GM12892 (cell line): Measurements from ENCODE around the gene DAW1.

Experiments
- POLR2A ChIP-seq: IDR thresholded peaks from 2 replicates; pipeline ENCODE4 v1.6.1; 2011; ENCODE audit warnings: low read depth, low read length, control low read depth
- TAF1 ChIP-seq: IDR thresholded peaks from 2 replicates; pipeline ENCODE4 v1.6.1; 2011; ENCODE audit warnings: low read depth, mild to moderate bottlenecking, control low read depth, low read length, borderline replicate concordance

GRCh38 chr2:227827143-227827542 lies 44.3 kb upstream of the DAW1 start:
- TF ChIP-seq POLR2A (no peak), TAF1 (no peak)
